GM18502 (cell line): Measurements from ENCODE around the gene ADAMTS3.

Source experiments
- ATAC-seq: cut with Tn5 transposase; IDR thresholded peaks from one replicate; pipeline ENCODE4 v1.9.1; 2021; ENCODE audit warnings: mild to moderate bottlenecking; ENCODE audit not compliant: unreplicated experiment, poor library complexity

The ADAMTS3 gene

GRCh38 chr4:72568959-72569718 lies at the start of gene ADAMTS3:
Gene ADAMTS3 (minus strand): TSS chr4:72569221. CDS start chr4:72568762, 459 bp downstream.
- ATAC-seq = peak; percentile 36

- no peak for ATAC-seq
Measured at GRCh38 chr4:72613959-72614358, 44.9 kb upstream of the ADAMTS3 start.

GRCh38 chr4:72606751-72607150 lies 37.7 kb upstream of the ADAMTS3 start:
- no peak for ATAC-seq

- ATAC-seq = no peak
Measured at GRCh38 chr4:72604324-72604723, 35.3 kb upstream of the ADAMTS3 start.

GRCh38 chr4:72602396-72603376 lies 33.7 kb upstream of the ADAMTS3 start:
- no peak for ATAC-seq

- ATAC-seq = no peak
Measured at GRCh38 chr4:72591547-72592454, 22.8 kb upstream of the ADAMTS3 start.

GRCh38 chr4:72587334-72587733 lies 18.3 kb upstream of the ADAMTS3 start:
- no peak for ATAC-seq

- ATAC-seq = no peak
Measured at GRCh38 chr4:72582853-72583252, 13.8 kb upstream of the ADAMTS3 start.

- ATAC-seq = no peak
Measured at GRCh38 chr4:72577211-72577610, 8.2 kb upstream of the ADAMTS3 start.

- ATAC-seq = no peak
Measured at GRCh38 chr4:72571337-72571736, 2.3 kb upstream of the ADAMTS3 start.

GRCh38 chr4:72569719-72570235 lies 756 bp upstream of the ADAMTS3 start:
- no peak for ATAC-seq

GRCh38 chr4:72567821-72568675 lies 973 bp downstream of the ADAMTS3 start:
- ATAC-seq = peak; percentile 71

GRCh38 chr4:72567036-72567435 lies 2.0 kb downstream of the ADAMTS3 start:
- ATAC-seq = no peak

GRCh38 chr4:72566464-72566972 lies 2.5 kb downstream of the ADAMTS3 start:
- no peak for ATAC-seq

- no peak for ATAC-seq
Measured at GRCh38 chr4:72564789-72565188, 4.2 kb downstream of the ADAMTS3 start.

GRCh38 chr4:72564184-72564583 lies 4.8 kb downstream of the ADAMTS3 start:
- ATAC-seq = no peak

GRCh38 chr4:72558655-72559054 lies 10.4 kb downstream of the ADAMTS3 start:
- no peak for ATAC-seq

GRCh38 chr4:72557021-72557420 lies 12.0 kb downstream of the ADAMTS3 start:
- no peak for ATAC-seq

- ATAC-seq = no peak
Measured at GRCh38 chr4:72555377-72555831, 13.6 kb downstream of the ADAMTS3 start.
